HepG2 (cell line): ENCODE data around the gene FAM222A. TPM values are rescaled to one million over a fixed set of nuclear protein-coding genes. Genes with fewer than 3 reads are reported as not detected.

ENCODE experiments used
- CEBPG ChIP-seq: IDR thresholded peaks from 2 replicates; pipeline ENCODE4 v1.6.1; 2016
- EEA1 ChIP-seq: sonication (generic); formaldehyde crosslinking; IDR thresholded peaks from 2 replicates; pipeline ENCODE4 v1.5.1; 2020; ENCODE audit warnings: mild to moderate bottlenecking, missing genetic modification reagents, borderline replicate concordance
- HDAC1 ChIP-seq: sonication (generic); formaldehyde crosslinking; IDR thresholded peaks from 2 replicates; pipeline ENCODE4 v1.5.1; 2020; ENCODE audit warnings: mild to moderate bottlenecking, missing genetic modification reagents
- HDAC6 ChIP-seq: fragments of 200-600 bp; sonication (generic); IDR thresholded peaks from 2 replicates; pipeline ENCODE4 v1.7.0; 2017; ENCODE audit warnings: mild to moderate bottlenecking, antibody characterized with exemption, low read length, low read depth
- KLF11 ChIP-seq: IDR thresholded peaks from 2 replicates; pipeline ENCODE4 v1.6.1; 2016; ENCODE audit warnings: missing compliant biosample characterization
- MATR3 ChIP-seq: sonication (generic); formaldehyde crosslinking; IDR thresholded peaks from 2 replicates; pipeline ENCODE4 v1.4.0; 2020; ENCODE audit warnings: missing genetic modification reagents
- MYC ChIP-seq: sonication (generic); formaldehyde crosslinking; IDR thresholded peaks from 2 replicates; pipeline ENCODE4 v1.9.0; 2021; ENCODE audit warnings: missing genetic modification reagents, borderline replicate concordance
- NFE2 ChIP-seq: sonication (generic); formaldehyde crosslinking; IDR thresholded peaks from 2 replicates; pipeline ENCODE4 v1.4.0; 2020; ENCODE audit warnings: missing genetic modification reagents
- NFE2L2 ChIP-seq: fragments of 150-350 bp; IDR thresholded peaks from 2 replicates; pipeline ENCODE4 v1.6.1; 2014; ENCODE audit warnings: low read length
- NR2F1 ChIP-seq, 2 experiments: fragments of 450-650 bp in 1 of 2; formaldehyde crosslinking in 1 of 2; IDR thresholded peaks; 2 replicates each; pipeline versions ENCODE4 v1.5.0 to v1.6.1; 2016 to 2020; ENCODE audit warnings: mild to moderate bottlenecking in 1 of 2, missing compliant biosample characterization in 1 of 2, missing genetic modification reagents in 1 of 2, moderate library complexity in 1 of 2
- SNRNP70 ChIP-seq: fragments of 200-400 bp; formaldehyde crosslinking; IDR thresholded peaks from 2 replicates; pipeline ENCODE4 v1.6.1; 2017; ENCODE audit warnings: mild to moderate bottlenecking, low read depth, low read length, moderate library complexity
- TEAD3 ChIP-seq: optimal IDR thresholded peaks from 2 replicates; pipeline ENCODE3; 2016; ENCODE audit warnings: borderline replicate concordance
- YEATS4 ChIP-seq: sonication (generic); formaldehyde crosslinking; IDR thresholded peaks from 2 replicates; pipeline ENCODE4 v1.4.0; 2020; ENCODE audit warnings: missing genetic modification reagents, borderline replicate concordance
- ZFP36L2 ChIP-seq: sonication (generic); formaldehyde crosslinking; IDR thresholded peaks from 2 replicates; pipeline ENCODE4 v1.4.0; 2020; ENCODE audit warnings: missing genetic modification reagents
- ZNF17 ChIP-seq: sonication (generic); formaldehyde crosslinking; IDR thresholded peaks from 2 replicates; pipeline ENCODE4 v1.5.0; 2020; ENCODE audit warnings: mild to moderate bottlenecking, missing genetic modification reagents
- ZNF432 ChIP-seq: sonication (generic); formaldehyde crosslinking; IDR thresholded peaks from 2 replicates; pipeline ENCODE4 v1.5.0; 2020; ENCODE audit warnings: missing genetic modification reagents, mild to moderate bottlenecking, borderline replicate concordance
- polyA plus RNA-seq, 8 experiments: library from polyadenylated mRNA; depleted of rRNA in 3 of 8; stranded (reverse) in 7 of 8; unstranded in 1 of 8; fragments of >200 nt; fragmentation: Illumina TruSeq in 4 of 8; extraction: Trizol in 4 of 8; gene quantifications; 2 replicates each; pipeline versions ENCODE4 v1.2.1 to v1.2.3, GENCODE V29; 2011 to 2016; ENCODE audit warnings: low read depth in 4 of 8, missing spikeins in 1 of 8, mixed read lengths in 1 of 8; ENCODE audit not compliant: insufficient read depth in 1 of 8
- total RNA-seq, 5 experiments: library from RNA; depleted of rRNA; stranded (reverse); fragments of >200 nt; fragmentation: Illumina TruSeq; extraction: Trizol; gene quantifications; 2 replicates each; pipeline ENCODE4 v1.2.3, GENCODE V29; 2016; ENCODE audit warnings: low read depth in 1 of 5
- TF ChIP-seq, protein P1 (sequence below): sonication (generic); formaldehyde crosslinking; conservative IDR thresholded peaks from 2 replicates; pipeline ENCODE4 v1.4.0; 2020; ENCODE audit warnings: missing genetic modification reagents
- TF ChIP-seq, protein P2 (sequence below): sonication (generic); formaldehyde crosslinking; IDR thresholded peaks from 2 replicates; pipeline ENCODE4 v1.9.0; 2022; ENCODE audit warnings: missing genetic modification reagents, mild to moderate bottlenecking, borderline replicate concordance
- TF ChIP-seq, protein P3 (sequence below): sonication (generic); formaldehyde crosslinking; IDR thresholded peaks from 2 replicates; pipeline ENCODE4 v1.5.0; 2020; ENCODE audit warnings: mild to moderate bottlenecking, missing genetic modification reagents
- TF ChIP-seq, protein P4 (sequence below): IDR thresholded peaks from 2 replicates; pipeline ENCODE4 v1.6.1; 2018; ENCODE audit warnings: missing genetic modification reagents, mild to moderate bottlenecking, missing compliant biosample characterization

Gene FAM222A
- total and polyA plus RNA-seq, 2 of the 13 experiments (the other 11 are each of a cell fraction or from before 2014, with no cell fraction given) = 2.7 to 9.6 TPM

DNA sequence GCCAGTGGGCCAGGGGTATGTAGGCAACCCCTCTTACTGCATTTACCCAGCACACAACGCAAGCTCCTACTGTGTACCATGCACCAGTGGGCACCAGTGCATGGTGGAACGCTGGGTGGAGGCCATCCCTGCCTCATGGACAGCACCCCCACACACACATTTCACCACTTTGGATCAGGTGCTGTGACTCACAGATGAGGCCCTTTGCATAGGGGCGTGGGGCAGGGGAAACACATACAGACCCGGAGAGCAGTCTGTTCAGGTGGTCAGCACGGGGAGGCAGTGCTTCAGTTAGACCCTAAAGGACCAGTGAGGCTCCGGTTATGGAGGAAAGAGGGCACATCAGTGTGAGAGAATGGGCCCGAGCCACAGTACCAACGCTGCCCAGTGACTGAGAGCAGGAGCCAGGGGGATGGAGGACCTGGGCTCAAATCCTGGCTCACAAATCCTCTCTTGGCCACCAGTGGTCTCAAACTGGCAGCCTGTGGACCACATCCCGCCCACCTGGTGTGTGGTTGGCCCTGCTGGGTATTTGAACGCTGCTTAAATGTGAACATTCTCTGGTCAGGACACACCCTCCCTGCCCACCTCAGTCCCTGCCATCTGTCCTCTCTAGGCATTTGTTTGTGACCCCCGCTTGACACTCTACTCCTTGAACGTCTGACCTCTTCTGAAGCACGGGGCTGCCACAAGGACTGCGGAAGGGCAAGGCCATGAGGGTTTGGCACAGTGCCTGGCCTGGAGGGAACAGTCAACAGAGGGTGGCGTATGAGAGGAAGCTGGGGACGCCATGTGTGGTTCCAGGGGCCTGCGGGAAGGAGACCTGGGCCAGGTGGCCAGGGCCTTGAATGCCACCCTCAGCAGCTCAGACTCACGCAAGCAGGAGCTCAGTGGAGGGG is 46.7 kb downstream of the FAM222A start (continued):
- TF ChIP-seq, protein P1, sequence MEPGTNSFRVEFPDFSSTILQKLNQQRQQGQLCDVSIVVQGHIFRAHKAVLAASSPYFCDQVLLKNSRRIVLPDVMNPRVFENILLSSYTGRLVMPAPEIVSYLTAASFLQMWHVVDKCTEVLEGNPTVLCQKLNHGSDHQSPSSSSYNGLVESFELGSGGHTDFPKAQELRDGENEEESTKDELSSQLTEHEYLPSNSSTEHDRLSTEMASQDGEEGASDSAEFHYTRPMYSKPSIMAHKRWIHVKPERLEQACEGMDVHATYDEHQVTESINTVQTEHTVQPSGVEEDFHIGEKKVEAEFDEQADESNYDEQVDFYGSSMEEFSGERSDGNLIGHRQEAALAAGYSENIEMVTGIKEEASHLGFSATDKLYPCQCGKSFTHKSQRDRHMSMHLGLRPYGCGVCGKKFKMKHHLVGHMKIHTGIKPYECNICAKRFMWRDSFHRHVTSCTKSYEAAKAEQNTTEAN = no peak
- TF ChIP-seq, protein P2, sequence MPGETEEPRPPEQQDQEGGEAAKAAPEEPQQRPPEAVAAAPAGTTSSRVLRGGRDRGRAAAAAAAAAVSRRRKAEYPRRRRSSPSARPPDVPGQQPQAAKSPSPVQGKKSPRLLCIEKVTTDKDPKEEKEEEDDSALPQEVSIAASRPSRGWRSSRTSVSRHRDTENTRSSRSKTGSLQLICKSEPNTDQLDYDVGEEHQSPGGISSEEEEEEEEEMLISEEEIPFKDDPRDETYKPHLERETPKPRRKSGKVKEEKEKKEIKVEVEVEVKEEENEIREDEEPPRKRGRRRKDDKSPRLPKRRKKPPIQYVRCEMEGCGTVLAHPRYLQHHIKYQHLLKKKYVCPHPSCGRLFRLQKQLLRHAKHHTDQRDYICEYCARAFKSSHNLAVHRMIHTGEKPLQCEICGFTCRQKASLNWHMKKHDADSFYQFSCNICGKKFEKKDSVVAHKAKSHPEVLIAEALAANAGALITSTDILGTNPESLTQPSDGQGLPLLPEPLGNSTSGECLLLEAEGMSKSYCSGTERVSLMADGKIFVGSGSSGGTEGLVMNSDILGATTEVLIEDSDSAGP = no peak; the same call in 1 of the 2 replicates
- TF ChIP-seq TEAD3 (no peak), SNRNP70 (no peak), NFE2L2 (no peak), ZNF432 (CRISPR knock-in tag) (no peak), CEBPG (CRISPR knock-in tag) (no peak), HDAC1 (CRISPR knock-in tag) (no peak), KLF11 (no peak), HDAC6 (no peak), ZNF17 (CRISPR knock-in tag) (no peak), MATR3 (CRISPR knock-in tag) (no peak), MYC (peak; percentile 18; the same call in 1 of the 2 replicates), YEATS4 (CRISPR knock-in tag) (no peak), EEA1 (no peak), ZFP36L2 (CRISPR knock-in tag) (no peak), NR2F1 (CRISPR knock-in tag; IDR thresholded peaks at IDR 0.05) (0 out of 4 replicates have a peak, but pooled peaks have one; percentile 12 to 39), NFE2 (no peak)
- TF ChIP-seq, protein P3, sequence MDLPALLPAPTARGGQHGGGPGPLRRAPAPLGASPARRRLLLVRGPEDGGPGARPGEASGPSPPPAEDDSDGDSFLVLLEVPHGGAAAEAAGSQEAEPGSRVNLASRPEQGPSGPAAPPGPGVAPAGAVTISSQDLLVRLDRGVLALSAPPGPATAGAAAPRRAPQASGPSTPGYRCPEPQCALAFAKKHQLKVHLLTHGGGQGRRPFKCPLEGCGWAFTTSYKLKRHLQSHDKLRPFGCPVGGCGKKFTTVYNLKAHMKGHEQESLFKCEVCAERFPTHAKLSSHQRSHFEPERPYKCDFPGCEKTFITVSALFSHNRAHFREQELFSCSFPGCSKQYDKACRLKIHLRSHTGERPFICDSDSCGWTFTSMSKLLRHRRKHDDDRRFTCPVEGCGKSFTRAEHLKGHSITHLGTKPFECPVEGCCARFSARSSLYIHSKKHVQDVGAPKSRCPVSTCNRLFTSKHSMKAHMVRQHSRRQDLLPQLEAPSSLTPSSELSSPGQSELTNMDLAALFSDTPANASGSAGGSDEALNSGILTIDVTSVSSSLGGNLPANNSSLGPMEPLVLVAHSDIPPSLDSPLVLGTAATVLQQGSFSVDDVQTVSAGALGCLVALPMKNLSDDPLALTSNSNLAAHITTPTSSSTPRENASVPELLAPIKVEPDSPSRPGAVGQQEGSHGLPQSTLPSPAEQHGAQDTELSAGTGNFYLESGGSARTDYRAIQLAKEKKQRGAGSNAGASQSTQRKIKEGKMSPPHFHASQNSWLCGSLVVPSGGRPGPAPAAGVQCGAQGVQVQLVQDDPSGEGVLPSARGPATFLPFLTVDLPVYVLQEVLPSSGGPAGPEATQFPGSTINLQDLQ (CRISPR knock-in tag) = peak; percentile 94
- TF ChIP-seq, protein P4, sequence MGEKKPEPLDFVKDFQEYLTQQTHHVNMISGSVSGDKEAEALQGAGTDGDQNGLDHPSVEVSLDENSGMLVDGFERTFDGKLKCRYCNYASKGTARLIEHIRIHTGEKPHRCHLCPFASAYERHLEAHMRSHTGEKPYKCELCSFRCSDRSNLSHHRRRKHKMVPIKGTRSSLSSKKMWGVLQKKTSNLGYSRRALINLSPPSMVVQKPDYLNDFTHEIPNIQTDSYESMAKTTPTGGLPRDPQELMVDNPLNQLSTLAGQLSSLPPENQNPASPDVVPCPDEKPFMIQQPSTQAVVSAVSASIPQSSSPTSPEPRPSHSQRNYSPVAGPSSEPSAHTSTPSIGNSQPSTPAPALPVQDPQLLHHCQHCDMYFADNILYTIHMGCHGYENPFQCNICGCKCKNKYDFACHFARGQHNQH (CRISPR knock-in tag) = no peak
